ENCODE results near the gene RNF150.
"Not testable (repeated sequence)": the region's sequence is repeated elsewhere in the genome, so short reads cannot be mapped to it uniquely, and the experiment has no call there.

The RNF150 gene

GRCh38 chr4:140829825-140830224 is 303.4 kb downstream of the RNF150 start:
- Histone ChIP-seq H3K4me3 (ENCODE audit: low read length) (no peak overlapping the region), H3K9ac (ENCODE audit: low read depth, low read length) (no peak overlapping the region), H3K4me1 (ENCODE audit: control insufficient read depth, insufficient read depth, low read length) (no peaks in the 10 kb centered on the region), H3K27me3 (ENCODE audit: control insufficient read depth, insufficient read depth, low read length) (peaks cover 56% of the 10 kb centered on the region), H3K36me3 (ENCODE audit: insufficient read depth, low read length) (no peaks in the 10 kb centered on the region), H3K9me3 (replicated peaks; ENCODE audit: low read length) (no peaks in the 10 kb centered on the region), H3K4me2 (ENCODE audit: low read length) (no peak overlapping the region)

DNA sequence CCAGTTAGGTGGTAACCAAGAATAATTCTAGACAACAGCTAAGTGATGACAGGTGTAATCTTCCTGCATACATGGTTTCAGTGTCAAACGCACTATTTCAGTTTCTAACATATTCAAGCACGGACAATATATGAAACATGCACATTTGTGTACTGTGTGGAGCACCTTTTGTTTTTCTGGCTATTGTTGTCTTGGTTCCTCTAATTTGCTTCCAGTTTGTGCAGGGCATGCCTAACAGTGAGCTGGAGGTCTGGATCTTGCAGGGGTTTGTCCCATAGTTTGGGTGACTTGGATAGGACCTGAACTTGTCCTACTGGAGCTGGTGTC is 306.6 kb downstream of the RNF150 start:
- H3K27me3 ChIP-seq (ENCODE audit: control insufficient read depth, insufficient read depth, low read length), result peaks cover 40% of the 10 kb centered on the region
- no peaks in the 10 kb centered on the region for H3K36me3 ChIP-seq (ENCODE audit: insufficient read depth, low read length)
- H3K4me1 ChIP-seq (ENCODE audit: control insufficient read depth, insufficient read depth, low read length), result no peaks in the 10 kb centered on the region
- H3K4me2 ChIP-seq (ENCODE audit: low read length), result no peak overlapping the region
- no peaks in the 10 kb centered on the region for H3K9me3 ChIP-seq (replicated peaks; ENCODE audit: low read length)
- no peak overlapping the region for H3K4me3 ChIP-seq (ENCODE audit: low read length)
- H3K9ac ChIP-seq (ENCODE audit: low read depth, low read length), result no peak overlapping the region

DNA sequence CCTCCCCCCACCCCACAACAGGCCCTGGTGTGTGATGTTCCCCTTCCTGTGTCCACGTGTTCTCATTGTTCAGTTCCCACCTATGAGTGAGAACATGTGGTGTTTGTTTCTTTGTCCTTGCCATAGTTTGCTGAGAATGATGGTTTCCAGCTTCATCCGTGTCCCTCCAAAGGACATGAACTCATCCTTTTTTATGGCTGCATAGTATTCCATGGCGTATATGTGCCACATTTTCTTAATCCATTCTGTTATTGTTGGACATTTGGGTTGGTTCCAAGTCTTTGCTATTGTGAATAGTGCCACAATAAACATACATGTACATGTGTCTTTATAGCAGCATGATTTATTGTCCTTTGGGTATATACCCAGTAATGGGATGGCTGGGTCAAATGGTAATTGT is 312.7 kb downstream of the RNF150 start:
- H3K27me3 ChIP-seq (ENCODE audit: control insufficient read depth, insufficient read depth, low read length), result peaks cover 20% of the 10 kb centered on the region
- not testable (repeated sequence) for H3K9ac ChIP-seq (ENCODE audit: low read depth, low read length); H3K4me3 ChIP-seq (ENCODE audit: low read length); H3K4me1 ChIP-seq (ENCODE audit: control insufficient read depth, insufficient read depth, low read length); H3K9me3 ChIP-seq (replicated peaks; ENCODE audit: low read length); H3K36me3 ChIP-seq (ENCODE audit: insufficient read depth, low read length); H3K4me2 ChIP-seq (ENCODE audit: low read length)

- Histone ChIP-seq H3K27me3 (ENCODE audit: control insufficient read depth, insufficient read depth, low read length) (peaks cover 16% of the 10 kb centered on the region), H3K36me3 (ENCODE audit: insufficient read depth, low read length) (no peaks in the 10 kb centered on the region), H3K9ac (ENCODE audit: low read depth, low read length) (no peak overlapping the region), H3K9me3 (replicated peaks; ENCODE audit: low read length) (no peaks in the 10 kb centered on the region), H3K4me1 (ENCODE audit: control insufficient read depth, insufficient read depth, low read length) (no peaks in the 10 kb centered on the region), H3K4me2 (ENCODE audit: low read length) (no peak overlapping the region), H3K4me3 (ENCODE audit: low read length) (no peak overlapping the region)
Observed at GRCh38 chr4:140819610-140820009, 313.7 kb downstream of the RNF150 start.

DNA sequence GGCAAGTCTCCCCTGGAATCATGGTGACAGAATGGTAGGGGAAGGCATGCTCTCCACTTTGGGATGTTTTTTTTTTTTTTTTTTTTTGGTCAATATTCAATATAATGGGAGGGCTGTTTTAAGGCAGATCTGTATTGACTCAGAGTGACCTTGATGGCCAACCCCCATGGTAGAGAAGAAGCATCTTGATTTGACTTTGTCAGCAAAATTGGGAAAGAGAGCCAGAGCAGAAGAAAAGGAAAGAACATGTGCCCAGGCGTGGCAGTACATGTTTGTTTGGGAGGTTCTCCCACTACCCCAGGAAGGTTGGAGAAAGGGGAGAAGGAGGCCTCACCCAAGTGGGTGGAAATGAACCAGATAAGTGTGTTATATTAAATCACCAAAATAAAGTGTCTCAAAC is 314.8 kb downstream of the RNF150 start:
- Histone ChIP-seq H3K27me3 (ENCODE audit: control insufficient read depth, insufficient read depth, low read length) (peaks cover 20% of the 10 kb centered on the region), H3K36me3 (ENCODE audit: insufficient read depth, low read length) (no peaks in the 10 kb centered on the region), H3K9ac (ENCODE audit: low read depth, low read length) (no peak overlapping the region), H3K9me3 (replicated peaks; ENCODE audit: low read length) (no peaks in the 10 kb centered on the region), H3K4me3 (ENCODE audit: low read length) (no peak overlapping the region), H3K4me2 (ENCODE audit: low read length) (no peak overlapping the region), H3K4me1 (ENCODE audit: control insufficient read depth, insufficient read depth, low read length) (no peaks in the 10 kb centered on the region)

- Histone ChIP-seq H3K27me3 (ENCODE audit: control insufficient read depth, insufficient read depth, low read length) (peaks cover 23% of the 10 kb centered on the region), H3K36me3 (ENCODE audit: insufficient read depth, low read length) (no peaks in the 10 kb centered on the region), H3K9ac (ENCODE audit: low read depth, low read length) (no peak overlapping the region), H3K4me2 (ENCODE audit: low read length) (no peak overlapping the region), H3K4me3 (ENCODE audit: low read length) (no peak overlapping the region), H3K9me3 (replicated peaks; ENCODE audit: low read length) (no peaks in the 10 kb centered on the region), H3K4me1 (ENCODE audit: control insufficient read depth, insufficient read depth, low read length) (no peaks in the 10 kb centered on the region)
Observed at GRCh38 chr4:140816806-140817510, 316.3 kb downstream of the RNF150 start.

DNA sequence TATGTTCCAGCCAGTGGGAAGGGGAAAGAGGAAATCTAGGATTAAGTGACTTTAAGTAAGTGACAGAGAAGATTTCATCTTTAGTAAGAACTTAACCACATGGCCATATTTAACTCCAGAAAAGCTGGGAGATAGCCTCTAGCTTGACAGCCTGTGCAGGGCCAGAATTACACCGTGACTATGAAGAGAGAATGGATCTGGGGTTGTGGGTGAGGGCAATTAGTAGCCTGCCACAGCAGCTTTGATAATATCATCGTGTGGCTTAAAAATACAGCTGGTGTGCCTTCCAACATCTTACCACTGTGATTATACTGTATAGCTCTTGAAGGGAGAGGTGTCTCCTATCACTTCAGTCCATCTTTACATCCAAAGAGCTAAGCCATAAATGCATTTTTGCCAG is 319.5 kb downstream of the RNF150 start:
- Histone ChIP-seq H3K4me1 (ENCODE audit: control insufficient read depth, insufficient read depth, low read length) (no peaks in the 10 kb centered on the region), H3K36me3 (ENCODE audit: insufficient read depth, low read length) (no peaks in the 10 kb centered on the region), H3K9ac (ENCODE audit: low read depth, low read length) (no peak overlapping the region), H3K9me3 (replicated peaks; ENCODE audit: low read length) (no peaks in the 10 kb centered on the region), H3K4me3 (ENCODE audit: low read length) (no peak overlapping the region), H3K27me3 (ENCODE audit: control insufficient read depth, insufficient read depth, low read length) (peaks cover 46% of the 10 kb centered on the region), H3K4me2 (ENCODE audit: low read length) (no peak overlapping the region)

DNA sequence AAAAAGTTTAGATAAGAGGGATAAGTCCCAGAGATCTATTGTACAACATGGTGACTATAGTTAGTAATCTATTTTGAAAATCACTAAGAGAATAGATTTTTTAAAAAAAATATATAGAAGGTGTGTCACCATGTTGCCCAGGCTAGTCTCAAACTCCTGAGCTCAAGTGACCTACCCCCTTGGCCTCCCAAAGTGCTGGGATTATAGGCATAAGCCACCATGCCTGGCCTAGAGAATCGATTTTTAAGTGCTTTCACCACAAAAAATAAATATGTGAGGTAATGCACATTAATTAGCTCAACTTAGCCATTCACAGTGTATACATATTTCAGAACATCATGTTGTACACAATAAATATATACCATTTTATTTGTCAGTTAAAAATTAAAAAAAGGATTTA is 320.4 kb downstream of the RNF150 start:
- no peaks in the 10 kb centered on the region for H3K36me3 ChIP-seq (ENCODE audit: insufficient read depth, low read length)
- no peak overlapping the region for H3K4me2 ChIP-seq (ENCODE audit: low read length)
- no peaks in the 10 kb centered on the region for H3K9me3 ChIP-seq (replicated peaks; ENCODE audit: low read length)
- no peak overlapping the region for H3K9ac ChIP-seq (ENCODE audit: low read depth, low read length)
- H3K4me3 ChIP-seq (ENCODE audit: low read length), result no peak overlapping the region
- no peaks in the 10 kb centered on the region for H3K4me1 ChIP-seq (ENCODE audit: control insufficient read depth, insufficient read depth, low read length)
- H3K27me3 ChIP-seq (ENCODE audit: control insufficient read depth, insufficient read depth, low read length), result peaks cover 44% of the 10 kb centered on the region

- Histone ChIP-seq H3K36me3 (ENCODE audit: insufficient read depth, low read length) (no peaks in the 10 kb centered on the region), H3K4me3 (ENCODE audit: low read length) (no peak overlapping the region), H3K4me2 (ENCODE audit: low read length) (no peak overlapping the region), H3K9ac (ENCODE audit: low read depth, low read length) (no peak overlapping the region), H3K27me3 (ENCODE audit: control insufficient read depth, insufficient read depth, low read length) (peaks cover 47% of the 10 kb centered on the region), H3K9me3 (replicated peaks; ENCODE audit: low read length) (no peaks in the 10 kb centered on the region), H3K4me1 (ENCODE audit: control insufficient read depth, insufficient read depth, low read length) (no peaks in the 10 kb centered on the region)
Observed at GRCh38 chr4:140811429-140811828, 321.8 kb downstream of the RNF150 start.

GRCh38 chr4:140810591-140811169 is 322.6 kb downstream of the RNF150 start:
- H3K4me3 ChIP-seq (ENCODE audit: low read length); H3K9me3 ChIP-seq (replicated peaks; ENCODE audit: low read length); H3K36me3 ChIP-seq (ENCODE audit: insufficient read depth, low read length); H3K4me2 ChIP-seq (ENCODE audit: low read length); H3K9ac ChIP-seq (ENCODE audit: low read depth, low read length); H3K4me1 ChIP-seq (ENCODE audit: control insufficient read depth, insufficient read depth, low read length): not testable (repeated sequence)
- H3K27me3 ChIP-seq (ENCODE audit: control insufficient read depth, insufficient read depth, low read length), result peaks cover 48% of the 10 kb centered on the region
